Loucy (cell line): ENCODE data around the gene PTOV1.

Experiments
- H2AFZ ChIP-seq: fragments of 200-600 bp; sonication (generic); 2 replicates; pipeline ENCODE4 v1.6.0; 2016; ENCODE audit warnings: antibody characterized with exemption, mild to moderate bottlenecking, low read length, moderate library complexity
- H3F3A ChIP-seq: fragments of 200-600 bp; 2 replicates; pipeline ENCODE4 v1.6.0; 2016; ENCODE audit warnings: antibody characterized with exemption, low read depth, mild to moderate bottlenecking
- H3K27me3 ChIP-seq: fragments of 200-600 bp; sonication (generic); 2 replicates; pipeline ENCODE4 v1.6.1; 2014; ENCODE audit warnings: low read length, mild to moderate bottlenecking; ENCODE audit not compliant: insufficient read depth, poor library complexity, severe bottlenecking
- H3K36me3 ChIP-seq: fragments of 200-600 bp; sonication (generic); 2 replicates; pipeline ENCODE4 v1.6.1; 2016; ENCODE audit warnings: low read length; ENCODE audit not compliant: insufficient read depth
- H3K4me1 ChIP-seq: fragments of 200-600 bp; sonication (generic); 2 replicates; pipeline ENCODE4 v1.5.1; 2014; ENCODE audit warnings: low read length, mild to moderate bottlenecking; ENCODE audit not compliant: insufficient read depth, poor library complexity, severe bottlenecking
- H3K4me2 ChIP-seq: fragments of 200-600 bp; sonication (generic); 2 replicates; pipeline ENCODE4 v1.6.0; 2014; ENCODE audit warnings: antibody characterized with exemption, low read length, low read depth, mild to moderate bottlenecking; ENCODE audit not compliant: poor library complexity, severe bottlenecking
- H3K4me3 ChIP-seq: fragments of 200-600 bp; sonication (generic); 2 replicates; pipeline ENCODE4 v1.5.1; 2014; ENCODE audit warnings: low read length, mild to moderate bottlenecking, mixed read lengths; ENCODE audit not compliant: poor library complexity, severe bottlenecking
- H3K79me2 ChIP-seq: fragments of 200-600 bp; sonication (generic); 2 replicates; pipeline ENCODE4 v1.6.1; 2014; ENCODE audit warnings: low read length; ENCODE audit not compliant: insufficient read depth
- H3K9ac ChIP-seq: fragments of 200-600 bp; sonication (generic); 2 replicates; pipeline ENCODE4 v1.6.0; 2014; ENCODE audit warnings: mild to moderate bottlenecking, low read depth, low read length, moderate library complexity; ENCODE audit not compliant: poor library complexity, severe bottlenecking
- H3K9me2 ChIP-seq: fragments of 200-600 bp; sonication (generic); replicated peaks from 2 replicates; pipeline ENCODE4 v1.6.1; 2016; ENCODE audit warnings: low read depth, low read length, mixed read lengths
- H3K9me3 ChIP-seq: fragments of 200-600 bp; sonication (generic); 2 replicates; pipeline ENCODE4 v1.6.1; 2014; ENCODE audit warnings: mild to moderate bottlenecking, antibody characterized with exemption, low read length, low read depth; ENCODE audit not compliant: insufficient read depth
- H4K20me1 ChIP-seq: fragments of 200-600 bp; sonication (generic); 2 replicates; pipeline ENCODE4 v1.6.0; 2014; ENCODE audit warnings: antibody characterized with exemption, low read length, mild to moderate bottlenecking; ENCODE audit not compliant: insufficient read depth, poor library complexity, severe bottlenecking
- EZH2phosphoT487 ChIP-seq: fragments of 200-600 bp; IDR thresholded peaks from 2 replicates; pipeline ENCODE4 v1.6.1; 2018; ENCODE audit warnings: antibody characterized with exemption, mild to moderate bottlenecking, moderate library complexity, borderline replicate concordance
- TF ChIP-seq, protein P1 (sequence below): fragments of 200-600 bp; sonication (generic); conservative IDR thresholded peaks from 2 replicates; pipeline ENCODE4 v1.5.1; 2014; ENCODE audit warnings: mild to moderate bottlenecking, antibody characterized with exemption, low read length

The PTOV1 gene

DNA sequence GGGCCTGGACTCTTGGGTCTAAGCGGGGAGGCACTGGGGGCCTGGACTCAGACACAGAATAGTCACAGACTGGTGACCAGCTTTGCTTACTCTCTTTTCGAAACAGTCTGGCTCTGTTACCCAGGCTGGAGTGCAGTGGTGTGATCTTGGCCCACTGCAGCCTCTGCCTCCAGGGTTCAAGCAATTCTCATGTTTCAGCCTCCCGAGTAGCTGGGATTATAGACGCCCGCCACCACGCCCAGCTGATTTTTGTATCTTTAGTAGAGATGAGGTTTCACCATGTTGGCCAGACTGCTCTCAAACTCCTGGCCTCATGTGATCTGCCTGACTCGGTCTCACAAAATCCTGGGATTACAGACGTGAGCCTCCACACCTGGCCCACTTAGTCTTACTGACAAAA lies 21.8 kb upstream of the PTOV1 start:
- peaks cover 33% of the 10 kb centered on the region for H3K4me1 ChIP-seq
- H4K20me1 ChIP-seq: peaks cover 3% of the 10 kb centered on the region
- peaks cover 10% of the 10 kb centered on the region; the same call in 1 of the 2 replicates for H3K79me2 ChIP-seq
- peaks cover 31% of the 10 kb centered on the region; the same call in 1 of the 2 replicates for H3K36me3 ChIP-seq
- TF ChIP-seq, protein P1, sequence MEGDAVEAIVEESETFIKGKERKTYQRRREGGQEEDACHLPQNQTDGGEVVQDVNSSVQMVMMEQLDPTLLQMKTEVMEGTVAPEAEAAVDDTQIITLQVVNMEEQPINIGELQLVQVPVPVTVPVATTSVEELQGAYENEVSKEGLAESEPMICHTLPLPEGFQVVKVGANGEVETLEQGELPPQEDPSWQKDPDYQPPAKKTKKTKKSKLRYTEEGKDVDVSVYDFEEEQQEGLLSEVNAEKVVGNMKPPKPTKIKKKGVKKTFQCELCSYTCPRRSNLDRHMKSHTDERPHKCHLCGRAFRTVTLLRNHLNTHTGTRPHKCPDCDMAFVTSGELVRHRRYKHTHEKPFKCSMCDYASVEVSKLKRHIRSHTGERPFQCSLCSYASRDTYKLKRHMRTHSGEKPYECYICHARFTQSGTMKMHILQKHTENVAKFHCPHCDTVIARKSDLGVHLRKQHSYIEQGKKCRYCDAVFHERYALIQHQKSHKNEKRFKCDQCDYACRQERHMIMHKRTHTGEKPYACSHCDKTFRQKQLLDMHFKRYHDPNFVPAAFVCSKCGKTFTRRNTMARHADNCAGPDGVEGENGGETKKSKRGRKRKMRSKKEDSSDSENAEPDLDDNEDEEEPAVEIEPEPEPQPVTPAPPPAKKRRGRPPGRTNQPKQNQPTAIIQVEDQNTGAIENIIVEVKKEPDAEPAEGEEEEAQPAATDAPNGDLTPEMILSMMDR: no peak
- no peak for TF ChIP-seq EZH2phosphoT487
- H3K9me2 ChIP-seq: no peaks in the 10 kb centered on the region
- H3K4me2 ChIP-seq: no peak overlapping the region
- no peaks in the 10 kb centered on the region for H3K27me3 ChIP-seq
- H3K9me3 ChIP-seq: no peaks in the 10 kb centered on the region
- H3K9ac ChIP-seq: no peak overlapping the region
- no peak overlapping the region for H2AFZ ChIP-seq
- no peak overlapping the region for H3K4me3 ChIP-seq
- H3F3A ChIP-seq: no peaks in the 10 kb centered on the region

DNA sequence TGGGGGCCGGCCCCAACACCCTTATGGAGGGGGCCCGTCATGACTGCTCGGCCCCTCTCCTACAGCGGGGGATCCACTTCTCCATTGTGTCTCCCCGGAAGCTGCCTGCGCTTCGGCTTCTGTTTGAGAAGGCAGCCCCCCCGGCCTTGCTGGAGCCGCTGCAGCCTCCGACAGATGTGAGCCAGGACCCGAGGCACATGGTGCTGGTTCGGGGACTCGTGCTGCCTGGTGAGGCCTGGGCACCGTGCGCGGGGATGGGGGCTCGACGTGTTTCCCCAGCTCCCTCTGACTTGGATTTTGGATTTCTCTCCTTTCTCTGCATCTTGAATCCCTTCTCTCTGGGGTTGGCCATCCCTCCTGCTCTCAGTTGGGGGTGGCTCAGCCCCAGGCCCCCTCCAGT lies 21.2 kb upstream of the PTOV1 start:
- Histone ChIP-seq H3K4me2 (no peak overlapping the region), H3K4me1 (peaks cover 33% of the 10 kb centered on the region), H3K9me2 (no peaks in the 10 kb centered on the region), H4K20me1 (peaks cover 3% of the 10 kb centered on the region), H3F3A (no peaks in the 10 kb centered on the region), H3K9me3 (no peaks in the 10 kb centered on the region), H3K79me2 (peaks cover 10% of the 10 kb centered on the region; the same call in 1 of the 2 replicates), H2AFZ (no peak overlapping the region), H3K36me3 (peaks cover 36% of the 10 kb centered on the region; the same call in 1 of the 2 replicates), H3K9ac (no peak overlapping the region), H3K4me3 (no peak overlapping the region), H3K27me3 (no peaks in the 10 kb centered on the region)
- TF ChIP-seq, protein P1: no peak

DNA sequence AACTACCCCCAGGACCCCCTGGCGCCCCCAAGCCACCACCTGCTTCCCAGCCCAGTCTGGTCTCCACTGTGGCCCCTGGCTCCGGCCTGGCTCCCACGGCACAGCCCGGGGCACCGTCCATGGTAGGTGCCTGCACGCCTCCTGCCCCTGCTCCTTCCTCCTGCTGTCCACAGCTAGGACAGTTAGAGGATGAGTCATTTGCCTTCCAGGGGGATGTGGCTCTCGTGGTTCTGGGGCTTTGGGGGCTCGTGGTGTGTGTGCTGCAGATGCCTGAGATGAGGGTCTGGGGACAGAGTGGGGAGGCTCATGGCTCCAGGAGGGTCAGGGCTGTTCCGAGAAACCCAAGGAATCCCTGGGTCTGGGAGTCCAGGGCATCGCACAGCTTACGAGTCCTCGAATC lies 20.2 kb upstream of the PTOV1 start:
- H3K27me3 ChIP-seq: no peaks in the 10 kb centered on the region

More for the DNA sequence above, 20.2 kb upstream of the PTOV1 start:
- Histone ChIP-seq H2AFZ (no peak overlapping the region), H4K20me1 (peaks cover 3% of the 10 kb centered on the region), H3K9me3 (no peaks in the 10 kb centered on the region), H3K4me2 (peak overlapping the region; percentile 27), H3K4me1 (peaks cover 33% of the 10 kb centered on the region), H3K9ac (peak overlapping the region; percentile 41), H3K79me2 (peaks cover 6% of the 10 kb centered on the region; the same call in 1 of the 2 replicates), H3K36me3 (peaks cover 42% of the 10 kb centered on the region; the same call in 1 of the 2 replicates), H3K4me3 (no peak overlapping the region), H3K9me2 (no peaks in the 10 kb centered on the region), H3F3A (no peaks in the 10 kb centered on the region)
- TF ChIP-seq, protein P1: no peak
- no peak for TF ChIP-seq EZH2phosphoT487
